Epithelial cell of esophagus (primary cell): ENCODE measurements around the gene RPTOR.

Experiments
- DNase-seq: peaks from one replicate; pipeline ENCODE4 v3.0.0; 2010; ENCODE audit warnings: low read depth
- H3K4me3 ChIP-seq: 2 replicates; pipeline ENCODE4 v1.5.1; 2011; ENCODE audit warnings: mild to moderate bottlenecking, low read length, control low read depth
- CTCF ChIP-seq: IDR thresholded peaks from 2 replicates; pipeline ENCODE4 v1.5.1; 2011; ENCODE audit warnings: low read depth, mild to moderate bottlenecking, low read length, control low read depth, inconsistent platforms; ENCODE audit not compliant: insufficient read depth; ENCODE audit errors: missing control alignments

RPTOR gene

DNA sequence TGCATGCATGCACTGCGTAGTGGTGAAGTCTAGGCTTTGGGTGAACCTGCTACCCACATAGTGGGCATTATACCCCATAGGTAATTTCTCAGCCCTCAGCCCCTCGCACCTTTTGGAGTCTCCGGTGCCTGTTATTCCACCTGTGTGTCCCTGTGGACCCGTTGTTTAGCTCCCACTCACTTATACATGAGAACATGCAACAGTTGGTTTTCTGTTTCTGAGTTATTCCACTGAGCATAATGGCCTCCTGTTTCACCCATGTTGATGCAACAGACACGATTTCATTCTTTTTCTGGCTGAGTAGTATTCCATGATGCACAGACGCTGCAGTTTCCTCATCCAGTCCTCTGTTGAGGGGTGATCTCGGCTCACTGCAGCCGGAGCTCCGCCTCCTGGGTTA lies 305.5 kb downstream of the RPTOR start:
- no peak overlapping the region for H3K4me3 ChIP-seq
- TF ChIP-seq CTCF = no peak
- no peak for DNase-seq

DNA sequence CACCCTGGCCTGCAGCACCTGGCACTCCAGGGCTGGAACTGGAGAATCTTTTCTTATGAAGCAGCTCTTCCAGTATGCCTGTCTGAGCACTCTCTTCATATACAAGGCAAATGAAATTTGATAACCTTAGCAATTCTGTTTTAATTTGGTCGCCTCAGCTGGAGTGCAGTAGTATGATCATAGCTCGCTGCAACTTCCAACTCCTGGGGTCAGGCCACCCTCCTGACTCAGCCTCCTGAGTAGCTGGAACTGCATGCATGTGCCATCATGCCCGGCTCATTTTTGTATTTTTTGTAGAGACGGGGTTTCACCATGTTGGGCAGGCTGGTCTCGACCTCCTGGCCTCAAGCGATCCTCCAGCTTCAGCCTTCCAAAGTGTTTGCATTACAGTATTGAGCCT lies 306.2 kb downstream of the RPTOR start:
- no peak for TF ChIP-seq CTCF
- peak; percentile 86 for DNase-seq
- no peak overlapping the region for H3K4me3 ChIP-seq

GRCh38 chr17:80851277-80851925 lies 306.8 kb downstream of the RPTOR start:
- no peak overlapping the region for H3K4me3 ChIP-seq
- no peak for DNase-seq
- no peak for TF ChIP-seq CTCF

GRCh38 chr17:80852476-80853015 lies 307.9 kb downstream of the RPTOR start:
- H3K4me3 ChIP-seq = no peak overlapping the region
- no peak for TF ChIP-seq CTCF
- no peak for DNase-seq

GRCh38 chr17:80853076-80853475 lies 308.4 kb downstream of the RPTOR start:
- H3K4me3 ChIP-seq = no peak overlapping the region
- DNase-seq = no peak
- no peak for TF ChIP-seq CTCF

DNA sequence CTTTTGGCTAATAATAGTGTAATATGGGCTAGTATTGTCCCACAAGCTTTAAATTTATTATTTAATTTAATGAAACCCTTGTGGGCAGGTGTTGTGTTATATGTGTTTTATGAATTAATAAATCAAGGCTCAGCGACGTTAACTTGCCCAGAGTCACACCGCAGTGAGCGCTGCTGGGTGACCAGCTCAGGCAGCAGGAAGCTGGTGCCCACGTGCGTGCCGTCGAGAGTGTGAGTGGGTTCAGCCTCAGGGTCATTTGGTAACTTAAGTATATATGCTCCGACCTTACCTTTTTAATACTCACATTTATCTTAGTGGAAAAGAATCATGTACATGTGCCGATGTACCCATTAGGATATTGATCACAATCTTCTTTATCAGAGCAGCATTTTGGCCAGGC lies 309.6 kb downstream of the RPTOR start:
- H3K4me3 ChIP-seq = no peak overlapping the region
- DNase-seq = no peak
- TF ChIP-seq CTCF = no peak
